ENCODE measurements around the gene COL8A2. TPM values are rescaled to one million over a fixed set of nuclear protein-coding genes. Genes with fewer than 3 reads are reported as not detected.

The COL8A2 gene
- total RNA-seq, 2 donors from 2014 or later = 0.18 to 0.40 TPM

DNA sequence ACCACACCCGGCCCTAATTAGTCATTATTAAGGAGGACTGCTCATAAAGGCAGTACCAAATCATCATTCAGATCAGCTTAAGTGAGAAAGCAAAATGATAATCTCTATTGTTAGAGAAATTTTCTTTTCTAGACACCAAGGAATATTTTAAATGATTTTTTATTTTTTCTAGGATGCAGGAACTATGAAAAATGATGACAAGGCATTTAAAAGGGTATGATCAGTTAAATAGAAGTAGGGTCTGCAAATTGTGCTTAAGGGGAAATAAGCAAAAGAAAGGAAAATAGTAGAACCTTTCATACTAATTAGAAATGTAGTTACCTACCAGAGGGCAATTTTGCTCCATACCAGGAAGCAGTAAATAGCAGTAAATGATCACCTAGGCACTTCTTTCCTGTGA, 62.7 kb downstream of the COL8A2 start:
- TF ChIP-seq, protein P1, sequence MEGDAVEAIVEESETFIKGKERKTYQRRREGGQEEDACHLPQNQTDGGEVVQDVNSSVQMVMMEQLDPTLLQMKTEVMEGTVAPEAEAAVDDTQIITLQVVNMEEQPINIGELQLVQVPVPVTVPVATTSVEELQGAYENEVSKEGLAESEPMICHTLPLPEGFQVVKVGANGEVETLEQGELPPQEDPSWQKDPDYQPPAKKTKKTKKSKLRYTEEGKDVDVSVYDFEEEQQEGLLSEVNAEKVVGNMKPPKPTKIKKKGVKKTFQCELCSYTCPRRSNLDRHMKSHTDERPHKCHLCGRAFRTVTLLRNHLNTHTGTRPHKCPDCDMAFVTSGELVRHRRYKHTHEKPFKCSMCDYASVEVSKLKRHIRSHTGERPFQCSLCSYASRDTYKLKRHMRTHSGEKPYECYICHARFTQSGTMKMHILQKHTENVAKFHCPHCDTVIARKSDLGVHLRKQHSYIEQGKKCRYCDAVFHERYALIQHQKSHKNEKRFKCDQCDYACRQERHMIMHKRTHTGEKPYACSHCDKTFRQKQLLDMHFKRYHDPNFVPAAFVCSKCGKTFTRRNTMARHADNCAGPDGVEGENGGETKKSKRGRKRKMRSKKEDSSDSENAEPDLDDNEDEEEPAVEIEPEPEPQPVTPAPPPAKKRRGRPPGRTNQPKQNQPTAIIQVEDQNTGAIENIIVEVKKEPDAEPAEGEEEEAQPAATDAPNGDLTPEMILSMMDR (conservative IDR thresholded peaks at IDR 0.05) = no peak
- no peak overlapping the region for H3K4me3 Mint-ChIP-seq

DNA sequence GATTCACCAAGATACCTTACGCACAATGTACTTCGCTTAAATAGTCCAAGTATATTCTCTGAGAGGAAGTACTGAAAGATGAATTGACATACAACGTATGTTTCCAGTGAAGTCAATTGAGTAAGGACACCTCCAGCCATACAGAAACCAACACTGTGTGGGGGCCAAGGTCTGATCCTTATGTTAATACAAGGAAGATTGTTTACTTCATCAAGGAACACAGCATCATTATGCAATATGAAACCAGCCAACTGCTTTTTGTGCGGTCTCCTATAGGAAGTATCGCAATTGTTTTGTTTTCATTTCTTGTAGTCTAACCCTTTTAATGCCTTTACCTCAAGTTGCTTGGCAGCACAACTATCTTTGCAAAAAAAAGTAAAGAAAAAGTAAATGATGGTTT, 69.3 kb downstream of the COL8A2 start:
- Mint-ChIP-seq H3K27ac (no peak overlapping the region), H3K9me3 (no peaks in the 10 kb centered on the region), H3K4me3 (no peak overlapping the region), H3K4me1 (no peaks in the 10 kb centered on the region), H3K27me3 (ENCODE audit: insufficient read depth) (no peaks in the 10 kb centered on the region), H3K36me3 (ENCODE audit: low read depth) (peaks cover 7% of the 10 kb centered on the region)
- no peak overlapping the region for H3K4me3 ChIP-seq (ENCODE audit: low read length)
- DNase-seq = no peak
- no peak overlapping the region for H3K9ac ChIP-seq (ENCODE audit: extremely low read depth, low read length, poor library complexity, severe bottlenecking)
- WGBS, 2 experiments (ENCODE audit: insufficient coverage in 1 of 2, insufficient read length in 1 of 2) = 93 to 97% methylated on average over 5 of the region's 5 CpGs
- no peak overlapping the region for H3K27ac ChIP-seq (ENCODE audit: low read depth, low read length)
- peaks cover 26% of the 10 kb centered on the region for H3K36me3 ChIP-seq (ENCODE audit: control insufficient read depth, insufficient read depth, low read length)
- no peaks in the 10 kb centered on the region for H3K4me1 ChIP-seq (ENCODE audit: control insufficient read depth, insufficient read depth, low read length)
- no peaks in the 10 kb centered on the region for H3K27me3 ChIP-seq (ENCODE audit: control insufficient read depth, insufficient read depth, low read length, poor library complexity, severe bottlenecking)
- no peaks in the 10 kb centered on the region for H3K9me3 ChIP-seq (ENCODE audit: control insufficient read depth, low read length)
- TF ChIP-seq, protein P1 (conservative IDR thresholded peaks at IDR 0.05) = no peak

More for the DNA sequence above, 62.7 kb downstream of the COL8A2 start:
- Histone ChIP-seq H3K36me3 (ENCODE audit: control insufficient read depth, insufficient read depth, low read length) (peaks cover 8% of the 10 kb centered on the region), H3K4me1 (ENCODE audit: control insufficient read depth, insufficient read depth, low read length) (no peaks in the 10 kb centered on the region), H3K27me3 (ENCODE audit: control insufficient read depth, insufficient read depth, low read length, poor library complexity, severe bottlenecking) (no peaks in the 10 kb centered on the region), H3K9me3 (ENCODE audit: control insufficient read depth, low read length) (no peaks in the 10 kb centered on the region), H3K9ac (ENCODE audit: extremely low read depth, low read length, poor library complexity, severe bottlenecking) (no peak overlapping the region), H3K4me3 (ENCODE audit: low read length) (no peak overlapping the region), H3K27ac (ENCODE audit: low read depth, low read length) (no peak overlapping the region)
- WGBS, 2 experiments (ENCODE audit: insufficient coverage in 1 of 2, insufficient read length in 1 of 2) = 83 to 100% methylated on average over 1 of the region's 1 CpG
- DNase-seq = no peak
- no peaks in the 10 kb centered on the region for H3K36me3 Mint-ChIP-seq (ENCODE audit: low read depth)
- H3K27ac Mint-ChIP-seq = no peak overlapping the region
- H3K27me3 Mint-ChIP-seq (ENCODE audit: insufficient read depth) = no peaks in the 10 kb centered on the region
- H3K9me3 Mint-ChIP-seq = no peaks in the 10 kb centered on the region
- no peaks in the 10 kb centered on the region for H3K4me1 Mint-ChIP-seq

DNA sequence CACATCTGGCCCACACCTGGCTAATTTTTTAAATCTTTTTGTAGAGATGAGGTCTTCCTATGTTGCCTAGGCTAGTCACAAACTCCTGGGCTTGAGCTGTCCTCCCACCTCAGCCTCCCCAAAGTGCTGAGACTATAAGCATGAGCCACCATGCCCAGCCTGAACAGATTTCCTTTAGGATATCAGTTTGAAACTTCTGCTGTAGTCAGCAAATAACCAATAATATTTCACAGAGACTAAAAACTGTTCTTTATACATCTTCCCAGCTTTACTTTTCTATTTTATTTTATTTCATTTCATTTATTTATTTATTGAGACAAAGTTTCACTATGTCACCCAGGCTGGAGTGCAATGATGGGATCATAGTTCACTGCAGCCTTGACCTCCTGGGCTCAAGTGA, 71.0 kb downstream of the COL8A2 start:
- no peak overlapping the region for H3K4me3 Mint-ChIP-seq
- H3K9ac ChIP-seq (ENCODE audit: extremely low read depth, low read length, poor library complexity, severe bottlenecking) = no peak overlapping the region
- no peaks in the 10 kb centered on the region for H3K9me3 ChIP-seq (ENCODE audit: control insufficient read depth, low read length)
- H3K27me3 Mint-ChIP-seq (ENCODE audit: insufficient read depth) = no peaks in the 10 kb centered on the region
- no peaks in the 10 kb centered on the region for H3K9me3 Mint-ChIP-seq
- H3K27me3 ChIP-seq (ENCODE audit: control insufficient read depth, insufficient read depth, low read length, poor library complexity, severe bottlenecking) = no peaks in the 10 kb centered on the region
- peaks cover 12% of the 10 kb centered on the region for H3K36me3 Mint-ChIP-seq (ENCODE audit: low read depth)
- H3K27ac Mint-ChIP-seq = no peak overlapping the region
- no peak for DNase-seq
- H3K27ac ChIP-seq (ENCODE audit: low read depth, low read length) = no peak overlapping the region
- H3K4me1 Mint-ChIP-seq = no peaks in the 10 kb centered on the region
- H3K36me3 ChIP-seq (ENCODE audit: control insufficient read depth, insufficient read depth, low read length) = peaks cover 31% of the 10 kb centered on the region
- TF ChIP-seq, protein P1 (conservative IDR thresholded peaks at IDR 0.05) = no peak
- H3K4me3 ChIP-seq (ENCODE audit: low read length) = no peak overlapping the region
- no peaks in the 10 kb centered on the region for H3K4me1 ChIP-seq (ENCODE audit: control insufficient read depth, insufficient read depth, low read length)

All from endodermal cell (in vitro differentiated cells).